Glutamatergic neuron (in vitro differentiated cells): ENCODE measurements around the gene B3GLCT. TPM values are rescaled to one million over a fixed set of nuclear protein-coding genes. Genes with fewer than 3 reads are reported as not detected.

Experiments used
- DNase-seq: peaks from one replicate; pipeline ENCODE4 v3.0.0; 2022
- H3K27ac Mint-ChIP-seq: one replicate; pipeline ENCODE4 v1.8.0; 2020; ENCODE audit warnings: mild to moderate bottlenecking, mixed read lengths, inconsistent platforms; ENCODE audit not compliant: unreplicated experiment
- H3K27me3 Mint-ChIP-seq: one replicate; pipeline ENCODE4 v1.8.0; 2020; ENCODE audit warnings: mild to moderate bottlenecking, moderate library complexity, mixed read lengths, inconsistent platforms; ENCODE audit not compliant: unreplicated experiment
- H3K36me3 Mint-ChIP-seq: one replicate; pipeline ENCODE4 v1.8.0; 2020; ENCODE audit warnings: mild to moderate bottlenecking, mixed read lengths, inconsistent platforms; ENCODE audit not compliant: unreplicated experiment
- H3K4me1 Mint-ChIP-seq: one replicate; pipeline ENCODE4 v1.8.0; 2020; ENCODE audit warnings: mild to moderate bottlenecking, low read depth, mixed read lengths, inconsistent platforms; ENCODE audit not compliant: unreplicated experiment
- H3K4me3 Mint-ChIP-seq: one replicate; pipeline ENCODE4 v1.8.0; 2020; ENCODE audit warnings: mild to moderate bottlenecking, mixed read lengths, inconsistent platforms; ENCODE audit not compliant: unreplicated experiment
- H3K9me3 Mint-ChIP-seq: one replicate; pipeline ENCODE4 v1.8.0; 2020; ENCODE audit warnings: mild to moderate bottlenecking, moderate library complexity, mixed read lengths, inconsistent platforms; ENCODE audit not compliant: unreplicated experiment
- CTCF ChIP-seq: fragments of 200-600 bp; sonication (generic); IDR thresholded peaks from one replicate; pipeline ENCODE4 v1.5.0; 2021; ENCODE audit not compliant: partially characterized antibody, unreplicated experiment
- total RNA-seq: library from RNA; stranded (reverse); fragmentation: NEBNext Ultra II Directional; extraction: Animal tissue kit (Norgen Biotek cat#: 25700); gene quantifications from one replicate; pipeline ENCODE4 v1.2.1, GENCODE V29; 2021; ENCODE audit not compliant: unreplicated experiment

Gene B3GLCT
- total RNA-seq, 1 donor from 2014 or later: 11.6 TPM

GRCh38 chr13:31182987-31183386, 16.8 kb upstream of the B3GLCT start:
- H3K4me1 Mint-ChIP-seq: peaks cover 8% of the 10 kb centered on the region
- peaks cover 14% of the 10 kb centered on the region for H3K36me3 Mint-ChIP-seq
- H3K9me3 Mint-ChIP-seq: peaks cover 5% of the 10 kb centered on the region
- H3K4me3 Mint-ChIP-seq: no peak overlapping the region
- no peak for TF ChIP-seq CTCF
- no peak for DNase-seq
- H3K27me3 Mint-ChIP-seq: peaks cover 3% of the 10 kb centered on the region
- H3K27ac Mint-ChIP-seq: no peak overlapping the region

- Mint-ChIP-seq H3K9me3 (peaks cover 5% of the 10 kb centered on the region), H3K27ac (no peak overlapping the region), H3K27me3 (peaks cover 3% of the 10 kb centered on the region), H3K36me3 (peaks cover 15% of the 10 kb centered on the region), H3K4me1 (peaks cover 8% of the 10 kb centered on the region), H3K4me3 (no peak overlapping the region)
- TF ChIP-seq CTCF: no peak
- DNase-seq: no peak
Observed at GRCh38 chr13:31184451-31184850, 15.3 kb upstream of the B3GLCT start.

GRCh38 chr13:31184981-31185645, 14.7 kb upstream of the B3GLCT start:
- H3K4me1 Mint-ChIP-seq: peaks cover 8% of the 10 kb centered on the region

GRCh38 chr13:31191748-31192147, 8.0 kb upstream of the B3GLCT start:
- peaks cover 9% of the 10 kb centered on the region for H3K36me3 Mint-ChIP-seq
- H3K4me3 Mint-ChIP-seq: no peak overlapping the region
- no peak for DNase-seq
- peaks cover 2% of the 10 kb centered on the region for H3K27me3 Mint-ChIP-seq
- peaks cover 2% of the 10 kb centered on the region for H3K4me1 Mint-ChIP-seq
- no peak overlapping the region for H3K27ac Mint-ChIP-seq
- TF ChIP-seq CTCF: no peak
- H3K9me3 Mint-ChIP-seq: peaks cover 4% of the 10 kb centered on the region

More at GRCh38 chr13:31184981-31185645, 14.7 kb upstream of the B3GLCT start:
- DNase-seq: no peak
- peaks cover 5% of the 10 kb centered on the region for H3K9me3 Mint-ChIP-seq
- no peak overlapping the region for H3K27ac Mint-ChIP-seq
- no peak for TF ChIP-seq CTCF
- peaks cover 3% of the 10 kb centered on the region for H3K27me3 Mint-ChIP-seq
- no peak overlapping the region for H3K4me3 Mint-ChIP-seq
- H3K36me3 Mint-ChIP-seq: peaks cover 15% of the 10 kb centered on the region

- H3K27ac Mint-ChIP-seq: no peak overlapping the region
- H3K9me3 Mint-ChIP-seq: peaks cover 3% of the 10 kb centered on the region
- no peak for TF ChIP-seq CTCF
- DNase-seq: no peak
- H3K4me1 Mint-ChIP-seq: peaks cover 2% of the 10 kb centered on the region
- peaks cover 7% of the 10 kb centered on the region for H3K36me3 Mint-ChIP-seq
- H3K27me3 Mint-ChIP-seq: peaks cover 2% of the 10 kb centered on the region
- H3K4me3 Mint-ChIP-seq: no peak overlapping the region
Observed at GRCh38 chr13:31192306-31192705, 7.5 kb upstream of the B3GLCT start.
